ENCODE data around the gene AGPAT4.
"Not testable (repeated sequence)": the region's sequence is repeated elsewhere in the genome, so short reads cannot be mapped to it uniquely, and the experiment has no call there.

The AGPAT4 gene

GRCh38 chr6:161127071-161127740 is 146.7 kb downstream of the AGPAT4 start:
- no peak for TF ChIP-seq CTCF (conservative IDR thresholded peaks at IDR 0.05; ENCODE audit: low read depth, low read length)
- no peak for DNase-seq (ENCODE audit: low read depth)

GRCh38 chr6:161125591-161125990 is 148.3 kb downstream of the AGPAT4 start:
- no peak overlapping the region for H3K4me3 ChIP-seq (ENCODE audit: low read length)
- no peak for DNase-seq (ENCODE audit: low read depth)
- TF ChIP-seq CTCF (conservative IDR thresholded peaks at IDR 0.05; ENCODE audit: low read depth, low read length): no peak

More at GRCh38 chr6:161127071-161127740, 146.7 kb downstream of the AGPAT4 start:
- no peak overlapping the region for H3K4me3 ChIP-seq (ENCODE audit: low read length)

GRCh38 chr6:161123319-161123718 is 150.5 kb downstream of the AGPAT4 start:
- H3K4me3 ChIP-seq (ENCODE audit: low read length): not testable (repeated sequence)

GRCh38 chr6:161117942-161118341 is 155.9 kb downstream of the AGPAT4 start:
- DNase-seq (ENCODE audit: low read depth): no peak
- no peak overlapping the region for H3K4me3 ChIP-seq (ENCODE audit: low read length)
- no peak for TF ChIP-seq CTCF (conservative IDR thresholded peaks at IDR 0.05; ENCODE audit: low read depth, low read length)

More at GRCh38 chr6:161123319-161123718, 150.5 kb downstream of the AGPAT4 start:
- not testable (repeated sequence) for DNase-seq (ENCODE audit: low read depth)

GRCh38 chr6:161117308-161117707 is 156.6 kb downstream of the AGPAT4 start:
- DNase-seq (ENCODE audit: low read depth): no peak
- no peak overlapping the region for H3K4me3 ChIP-seq (ENCODE audit: low read length)
- no peak for TF ChIP-seq CTCF (conservative IDR thresholded peaks at IDR 0.05; ENCODE audit: low read depth, low read length)

GRCh38 chr6:161116554-161116953 is 157.3 kb downstream of the AGPAT4 start:
- DNase-seq (ENCODE audit: low read depth): no peak
- no peak overlapping the region for H3K4me3 ChIP-seq (ENCODE audit: low read length)
- TF ChIP-seq CTCF (conservative IDR thresholded peaks at IDR 0.05; ENCODE audit: low read depth, low read length): no peak

- no peak for TF ChIP-seq CTCF (conservative IDR thresholded peaks at IDR 0.05; ENCODE audit: low read depth, low read length)
- H3K4me3 ChIP-seq (ENCODE audit: low read length): no peak overlapping the region
- no peak for DNase-seq (ENCODE audit: low read depth)
These were observed 158.4 kb downstream of the AGPAT4 start for GRCh38 chr6:161115468-161115867.
